ENCODE results near the gene ABCA7. TPM values are rescaled to one million over a fixed set of nuclear protein-coding genes. Genes with fewer than 3 reads are reported as not detected.

ABCA7 gene
- total and polyA plus RNA-seq, 2 of the 13 experiments (the other 11 are each of a cell fraction or from before 2014, with no cell fraction given), result 4.4 to 32.4 TPM

DNA sequence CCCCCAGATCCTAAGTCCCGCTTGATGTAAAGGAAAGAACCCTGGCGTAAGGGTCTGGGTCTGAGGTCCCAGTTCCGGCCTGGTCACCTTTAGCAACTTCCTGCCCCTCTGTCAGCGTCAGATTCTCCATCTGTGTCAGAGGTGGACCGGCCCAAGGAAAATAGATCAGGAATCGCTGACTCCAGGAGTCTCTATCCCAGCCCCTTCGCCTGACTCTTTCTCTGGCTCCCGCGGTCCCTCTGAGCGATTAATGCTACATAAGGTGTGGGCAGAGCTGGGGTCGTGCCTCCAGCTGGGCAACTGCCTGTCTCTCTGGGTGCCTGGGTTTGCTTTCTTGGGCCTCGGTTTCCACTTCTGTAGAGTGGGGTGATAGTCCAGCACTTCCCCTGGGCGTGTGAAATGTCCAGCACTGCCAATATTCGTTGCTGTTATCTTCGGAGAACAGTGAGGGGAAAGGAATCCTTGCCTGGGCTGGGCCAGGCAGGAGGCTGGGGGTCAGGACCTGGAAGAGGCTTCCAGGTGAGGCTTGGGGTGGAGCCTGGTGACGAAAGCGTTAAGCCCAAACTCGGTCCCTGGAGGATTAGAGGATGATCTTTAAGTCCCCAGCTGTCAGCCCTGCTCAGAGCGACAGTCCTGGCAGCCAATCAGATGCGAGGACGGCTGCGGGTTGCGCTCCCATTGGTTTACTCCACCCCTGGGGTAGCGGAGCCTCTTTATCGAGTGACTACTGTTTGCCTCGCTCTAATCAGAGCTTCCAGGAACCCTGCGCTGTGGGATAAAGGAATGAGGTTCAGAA lies 767 bp downstream of the ABCA7 start (continued):
- TF ChIP-seq, protein P1, sequence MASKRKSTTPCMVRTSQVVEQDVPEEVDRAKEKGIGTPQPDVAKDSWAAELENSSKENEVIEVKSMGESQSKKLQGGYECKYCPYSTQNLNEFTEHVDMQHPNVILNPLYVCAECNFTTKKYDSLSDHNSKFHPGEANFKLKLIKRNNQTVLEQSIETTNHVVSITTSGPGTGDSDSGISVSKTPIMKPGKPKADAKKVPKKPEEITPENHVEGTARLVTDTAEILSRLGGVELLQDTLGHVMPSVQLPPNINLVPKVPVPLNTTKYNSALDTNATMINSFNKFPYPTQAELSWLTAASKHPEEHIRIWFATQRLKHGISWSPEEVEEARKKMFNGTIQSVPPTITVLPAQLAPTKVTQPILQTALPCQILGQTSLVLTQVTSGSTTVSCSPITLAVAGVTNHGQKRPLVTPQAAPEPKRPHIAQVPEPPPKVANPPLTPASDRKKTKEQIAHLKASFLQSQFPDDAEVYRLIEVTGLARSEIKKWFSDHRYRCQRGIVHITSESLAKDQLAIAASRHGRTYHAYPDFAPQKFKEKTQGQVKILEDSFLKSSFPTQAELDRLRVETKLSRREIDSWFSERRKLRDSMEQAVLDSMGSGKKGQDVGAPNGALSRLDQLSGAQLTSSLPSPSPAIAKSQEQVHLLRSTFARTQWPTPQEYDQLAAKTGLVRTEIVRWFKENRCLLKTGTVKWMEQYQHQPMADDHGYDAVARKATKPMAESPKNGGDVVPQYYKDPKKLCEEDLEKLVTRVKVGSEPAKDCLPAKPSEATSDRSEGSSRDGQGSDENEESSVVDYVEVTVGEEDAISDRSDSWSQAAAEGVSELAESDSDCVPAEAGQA (IDR thresholded peaks at IDR 0.05; ENCODE audit: low read depth), result 0 out of 2 replicates have a peak, but pooled peaks have one; percentile 15
- TF ChIP-seq, protein P1 (CRISPR knock-in tag; IDR thresholded peaks at IDR 0.05; ENCODE audit: borderline replicate concordance), result no peak
- TF ChIP-seq ATF7-NPFF (CRISPR knock-in tag; IDR thresholded peaks at IDR 0.05; ENCODE audit: low read depth), result no peak
- no peak for TF ChIP-seq ZNF326 (CRISPR knock-in tag; IDR thresholded peaks at IDR 0.05; ENCODE audit: borderline replicate concordance)
- TF ChIP-seq CREB1 (IDR thresholded peaks at IDR 0.05), result peak; percentile 24; the same call in 1 of the 2 replicates
- peak; percentile 72; the same call in 1 of the 2 replicates for TF ChIP-seq CREB1 (CRISPR knock-in tag; IDR thresholded peaks at IDR 0.05)
- TF ChIP-seq SOX6 (IDR thresholded peaks at IDR 0.05), result no peak
- TF ChIP-seq SOX6 (CRISPR knock-in tag; IDR thresholded peaks at IDR 0.05), result no peak
- TF ChIP-seq ARNT2 (CRISPR knock-in tag; IDR thresholded peaks at IDR 0.05; ENCODE audit: low read depth), result 0 out of 2 replicates have a peak, but pooled peaks have one; percentile 58
- no peak for TF ChIP-seq POLR2A (IDR thresholded peaks at IDR 0.05; ENCODE audit: insufficient read depth in 1 of 2, low read depth in 2 of 2, low read length in 2 of 2)
- TF ChIP-seq, protein P2, sequence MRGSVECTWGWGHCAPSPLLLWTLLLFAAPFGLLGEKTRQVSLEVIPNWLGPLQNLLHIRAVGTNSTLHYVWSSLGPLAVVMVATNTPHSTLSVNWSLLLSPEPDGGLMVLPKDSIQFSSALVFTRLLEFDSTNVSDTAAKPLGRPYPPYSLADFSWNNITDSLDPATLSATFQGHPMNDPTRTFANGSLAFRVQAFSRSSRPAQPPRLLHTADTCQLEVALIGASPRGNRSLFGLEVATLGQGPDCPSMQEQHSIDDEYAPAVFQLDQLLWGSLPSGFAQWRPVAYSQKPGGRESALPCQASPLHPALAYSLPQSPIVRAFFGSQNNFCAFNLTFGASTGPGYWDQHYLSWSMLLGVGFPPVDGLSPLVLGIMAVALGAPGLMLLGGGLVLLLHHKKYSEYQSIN (CRISPR knock-in tag; IDR thresholded peaks at IDR 0.05; ENCODE audit: borderline replicate concordance), result no peak
- TF ChIP-seq ZNF207 (IDR thresholded peaks at IDR 0.05; ENCODE audit: borderline replicate concordance), result no peak
- TF ChIP-seq, protein P3, sequence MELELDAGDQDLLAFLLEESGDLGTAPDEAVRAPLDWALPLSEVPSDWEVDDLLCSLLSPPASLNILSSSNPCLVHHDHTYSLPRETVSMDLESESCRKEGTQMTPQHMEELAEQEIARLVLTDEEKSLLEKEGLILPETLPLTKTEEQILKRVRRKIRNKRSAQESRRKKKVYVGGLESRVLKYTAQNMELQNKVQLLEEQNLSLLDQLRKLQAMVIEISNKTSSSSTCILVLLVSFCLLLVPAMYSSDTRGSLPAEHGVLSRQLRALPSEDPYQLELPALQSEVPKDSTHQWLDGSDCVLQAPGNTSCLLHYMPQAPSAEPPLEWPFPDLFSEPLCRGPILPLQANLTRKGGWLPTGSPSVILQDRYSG (CRISPR knock-in tag; IDR thresholded peaks at IDR 0.05), result no peak
- TF ChIP-seq SMARCE1 (IDR thresholded peaks at IDR 0.05; ENCODE audit: borderline replicate concordance), result no peak
- peak; percentile 96 for TF ChIP-seq PITX1 (CRISPR knock-in tag; IDR thresholded peaks at IDR 0.05)
- TF ChIP-seq, protein P4, sequence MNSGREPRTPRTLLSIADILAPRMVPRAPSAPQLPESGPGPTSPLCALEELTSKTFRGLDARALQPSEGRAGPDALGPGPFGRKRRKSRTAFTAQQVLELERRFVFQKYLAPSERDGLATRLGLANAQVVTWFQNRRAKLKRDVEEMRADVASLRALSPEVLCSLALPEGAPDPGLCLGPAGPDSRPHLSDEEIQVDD (CRISPR knock-in tag; IDR thresholded peaks at IDR 0.05; ENCODE audit: borderline replicate concordance), result no peak
- TF ChIP-seq NR2C2 (CRISPR knock-in tag; IDR thresholded peaks at IDR 0.05; ENCODE audit: borderline replicate concordance), result no peak; the same call in 1 of the 2 replicates
- 0 out of 2 replicates have a peak, but pooled peaks have one; percentile 33 for TF ChIP-seq ZNF335 (CRISPR knock-in tag; IDR thresholded peaks at IDR 0.05)
- TF ChIP-seq ZBTB38 (CRISPR knock-in tag; IDR thresholded peaks at IDR 0.05), result no peak

Data from HepG2 (cell line).